Dedifferentiated amniotic fluid mesenchymal stem cell (primary cell): ENCODE results near the gene SDF2.
"Not testable (repeated sequence)": the region's sequence is repeated elsewhere in the genome, so short reads cannot be mapped to it uniquely, and the experiment has no call there.

Experiments used
- DNase-seq: peaks from one replicate; pipeline ENCODE4 v3.0.0-alpha.2; 2016; ENCODE audit errors: extremely low spot score

SDF2 gene

DNA sequence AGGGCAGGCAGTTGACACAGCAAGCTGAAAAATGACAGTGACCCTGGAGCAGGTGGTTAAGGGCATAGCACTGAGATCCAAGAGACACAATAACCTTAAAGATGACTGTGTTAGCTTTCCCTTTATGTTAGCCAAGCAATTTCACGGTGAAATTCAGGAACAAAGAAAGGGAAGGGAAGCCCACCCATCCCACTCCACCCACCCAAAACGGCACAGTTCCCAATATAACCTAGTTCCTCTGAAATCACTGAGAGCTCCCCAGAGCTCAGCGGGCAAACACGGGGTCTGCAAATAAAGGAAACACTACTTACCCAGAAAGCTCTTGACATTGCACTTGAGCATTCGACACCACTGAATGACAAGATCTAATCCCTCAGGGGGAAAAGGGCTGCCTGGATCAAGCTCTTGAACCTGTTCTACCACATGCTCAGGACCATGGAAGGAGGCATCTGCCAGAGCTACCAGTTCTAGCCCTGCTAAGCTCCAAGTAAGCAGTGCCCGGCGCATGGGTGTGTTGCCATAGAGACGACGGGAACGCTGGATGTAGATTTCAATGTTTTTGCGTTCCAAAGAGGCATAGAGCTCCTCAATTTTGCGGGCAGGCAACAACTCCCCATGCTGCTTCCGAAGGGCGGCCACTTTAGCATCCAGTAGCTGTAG lies 27.4 kb downstream of the SDF2 start:
- no peak for DNase-seq

DNA sequence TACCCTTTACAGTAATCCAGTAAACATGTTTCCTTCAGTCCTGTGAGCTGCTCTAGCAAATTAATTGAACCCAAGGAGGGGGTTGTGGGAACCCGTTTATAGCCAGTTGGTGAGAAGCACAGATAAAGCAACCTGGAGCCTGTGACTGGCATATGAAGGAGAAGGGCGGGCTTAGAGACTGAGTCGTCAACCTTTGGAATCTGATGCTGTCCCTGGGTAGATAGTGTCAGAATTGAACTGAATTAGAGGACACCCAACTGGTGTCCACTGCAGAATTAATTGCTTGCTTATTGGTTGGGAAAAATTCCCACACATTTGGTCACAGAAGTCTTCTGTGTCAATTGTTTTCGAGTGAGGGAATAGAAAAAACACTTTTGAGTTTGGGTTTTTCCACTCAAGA lies 34.9 kb downstream of the SDF2 start:
- no peak for DNase-seq

DNA sequence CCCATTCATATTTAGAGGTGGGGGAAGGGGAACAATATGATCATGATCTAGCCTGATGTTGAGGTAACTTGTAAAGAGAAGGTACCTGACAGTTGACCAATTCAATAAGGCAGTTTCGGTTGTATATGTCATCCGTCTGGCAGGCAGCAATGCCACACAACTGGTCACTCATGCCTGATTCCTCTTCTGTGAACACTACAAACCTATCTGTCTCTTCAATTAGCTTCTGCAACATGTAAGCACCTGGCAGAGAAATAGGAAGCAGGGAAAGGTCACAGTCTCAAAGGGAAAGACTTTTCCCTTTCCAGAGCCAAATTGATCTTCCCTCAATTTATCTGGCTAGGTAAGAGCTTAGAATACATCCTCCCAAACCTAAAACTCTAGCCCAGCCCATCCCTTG lies 37.6 kb downstream of the SDF2 start:
- DNase-seq: no peak

DNA sequence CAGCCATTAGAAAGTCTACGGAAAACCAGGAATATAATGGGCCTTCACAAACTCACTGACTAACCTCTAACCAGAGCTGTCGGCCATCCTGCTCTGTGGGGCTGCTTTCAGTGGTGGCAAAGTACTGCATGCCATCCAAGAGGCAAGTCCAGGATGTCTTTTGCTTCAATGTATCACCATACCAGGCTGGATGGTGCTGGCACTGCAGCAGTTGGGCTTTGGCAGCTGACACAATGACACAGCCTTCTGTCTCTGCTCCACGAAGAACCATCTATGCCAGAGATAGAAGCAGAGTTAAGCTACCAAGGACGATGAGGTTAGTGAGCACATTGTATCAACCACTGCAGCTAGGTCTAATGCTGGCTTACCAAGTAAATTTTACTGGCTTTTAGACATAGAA lies 38.0 kb downstream of the SDF2 start:
- no peak for DNase-seq

DNA sequence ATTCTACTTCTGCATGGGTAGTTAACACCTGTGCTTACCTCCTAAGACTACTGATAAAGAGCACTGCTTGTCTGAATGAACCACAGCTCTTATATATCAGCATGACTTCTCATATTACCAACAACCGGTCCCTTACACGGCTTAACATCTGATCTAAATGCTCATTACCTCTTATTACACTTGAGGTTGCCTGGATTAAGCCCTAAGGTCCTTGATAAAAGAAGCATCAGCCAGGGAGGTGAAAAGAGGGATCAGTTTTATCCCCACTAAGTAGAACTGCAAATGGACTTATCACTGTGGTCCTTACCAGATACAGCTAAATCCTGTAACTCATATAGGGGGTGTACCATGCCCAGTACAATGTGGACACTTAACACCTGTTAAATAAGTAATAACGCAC lies 39.5 kb downstream of the SDF2 start:
- no peak for DNase-seq

DNA sequence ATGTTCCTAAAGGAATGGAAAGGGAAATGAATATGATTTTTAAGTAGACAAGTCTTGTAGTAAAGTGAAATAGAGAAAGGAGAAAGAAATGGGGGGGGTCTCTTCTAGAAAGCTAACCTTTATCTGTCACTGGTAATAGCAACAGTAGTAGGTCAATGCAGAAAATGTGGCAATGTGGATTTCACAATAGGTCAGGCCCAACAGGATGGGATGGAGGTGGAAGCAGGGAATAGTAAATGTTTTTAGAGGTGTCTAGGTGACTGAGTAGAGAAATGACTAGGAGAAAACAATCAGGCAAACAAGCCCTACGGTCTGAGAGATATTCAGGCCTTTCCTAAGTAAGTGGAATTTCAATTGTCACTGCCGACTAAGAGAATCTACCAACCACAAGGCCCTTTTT lies 41.7 kb downstream of the SDF2 start:
- no peak for DNase-seq

DNA sequence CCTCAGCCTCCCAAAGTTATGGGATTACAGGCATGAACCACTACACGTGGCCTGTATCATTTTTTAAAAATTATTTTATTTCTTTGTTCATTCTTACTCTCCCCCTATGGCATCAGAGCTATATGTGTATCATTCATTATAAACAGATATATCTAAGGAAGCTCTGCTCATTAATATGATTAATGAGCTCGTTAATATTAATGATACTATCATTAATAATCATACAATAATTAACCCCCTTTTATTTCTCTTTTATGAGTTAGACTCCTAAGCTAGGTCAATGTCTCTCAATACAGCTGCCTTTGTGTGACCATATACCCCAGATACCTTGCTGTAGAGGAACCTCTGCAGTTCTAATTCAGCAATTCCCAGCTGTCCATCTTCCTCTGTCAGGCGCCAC lies 43.2 kb downstream of the SDF2 start:
- DNase-seq: no peak

DNA sequence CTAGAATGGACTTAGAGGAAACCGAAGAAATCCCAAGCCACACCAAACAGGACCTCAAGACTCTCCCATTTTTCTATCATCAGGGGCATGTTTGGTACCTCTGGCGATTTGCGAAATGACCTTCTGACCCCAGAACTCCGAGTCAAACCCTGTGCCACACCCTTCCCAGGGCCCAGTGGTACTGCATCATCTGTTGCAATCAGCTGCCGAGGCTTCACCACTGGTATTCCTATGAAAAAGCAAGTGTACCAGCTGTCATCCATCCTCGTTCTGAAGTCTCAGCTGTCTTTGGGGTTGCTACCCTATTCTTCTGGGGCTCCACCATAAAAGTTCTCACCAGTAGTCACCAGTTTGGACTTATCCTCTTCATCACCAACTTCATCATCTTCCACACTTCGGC lies 45.4 kb downstream of the SDF2 start:
- DNase-seq: no peak

DNA sequence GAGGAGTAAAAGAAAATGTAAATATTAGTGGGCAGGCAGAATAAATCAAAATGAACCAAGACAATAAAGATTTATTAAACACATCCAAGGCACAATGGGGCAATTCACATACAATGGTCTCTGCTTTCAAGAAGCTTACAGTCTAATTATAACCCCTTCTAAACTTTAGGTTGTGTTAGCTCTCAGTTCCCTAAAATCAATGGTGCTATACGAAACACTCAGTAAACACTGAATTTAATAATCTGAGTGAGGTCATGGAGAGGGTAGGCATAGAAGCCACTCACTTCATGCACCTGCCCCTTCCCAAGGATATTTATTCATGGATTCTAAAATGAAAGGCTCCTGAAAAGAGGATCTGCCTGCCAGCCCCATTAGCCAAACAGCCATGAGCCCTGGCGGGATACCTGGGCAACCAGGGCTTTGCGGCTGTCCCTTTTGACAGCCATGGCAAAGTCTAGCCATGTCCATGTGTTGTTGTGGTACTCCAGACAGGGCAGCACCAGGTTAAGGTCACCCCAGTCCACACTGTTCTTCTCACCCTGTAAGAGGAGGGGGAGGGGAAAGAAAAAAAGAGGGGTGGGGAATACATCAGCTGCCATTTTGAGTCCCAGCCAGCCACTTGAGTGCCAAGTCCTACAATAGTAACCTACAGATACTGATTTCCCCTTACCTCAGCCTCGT lies 46.3 kb downstream of the SDF2 start:
- no peak for DNase-seq

DNA sequence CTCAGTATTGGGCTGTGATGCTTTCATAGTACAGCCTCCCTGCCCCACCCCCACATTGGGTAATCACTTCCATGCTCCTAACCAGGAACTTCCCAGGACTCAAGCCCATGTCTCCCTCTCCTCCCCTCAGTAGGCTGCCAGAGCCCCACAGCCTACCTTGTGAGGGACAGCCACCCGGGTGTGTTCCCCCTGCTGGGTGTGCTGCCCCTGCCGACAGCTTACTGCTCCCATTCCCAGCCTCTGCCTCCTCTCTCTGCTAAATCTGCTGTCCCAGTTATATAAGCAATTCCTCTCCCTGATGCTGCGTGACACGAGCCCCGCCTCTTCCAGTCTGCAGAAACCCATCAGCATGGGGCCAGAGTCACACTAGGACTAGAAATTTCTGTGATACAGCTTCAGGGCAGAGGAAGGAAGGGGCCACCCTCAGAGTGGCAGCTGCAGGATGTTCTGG lies 47.8 kb downstream of the SDF2 start, which contains the start of gene RSKR:
RSKR (minus strand) TSS at position 255 of the 451 bp plus-strand sequence; CDS start at position 231, 24 bp downstream.
- DNase-seq: no peak

DNA sequence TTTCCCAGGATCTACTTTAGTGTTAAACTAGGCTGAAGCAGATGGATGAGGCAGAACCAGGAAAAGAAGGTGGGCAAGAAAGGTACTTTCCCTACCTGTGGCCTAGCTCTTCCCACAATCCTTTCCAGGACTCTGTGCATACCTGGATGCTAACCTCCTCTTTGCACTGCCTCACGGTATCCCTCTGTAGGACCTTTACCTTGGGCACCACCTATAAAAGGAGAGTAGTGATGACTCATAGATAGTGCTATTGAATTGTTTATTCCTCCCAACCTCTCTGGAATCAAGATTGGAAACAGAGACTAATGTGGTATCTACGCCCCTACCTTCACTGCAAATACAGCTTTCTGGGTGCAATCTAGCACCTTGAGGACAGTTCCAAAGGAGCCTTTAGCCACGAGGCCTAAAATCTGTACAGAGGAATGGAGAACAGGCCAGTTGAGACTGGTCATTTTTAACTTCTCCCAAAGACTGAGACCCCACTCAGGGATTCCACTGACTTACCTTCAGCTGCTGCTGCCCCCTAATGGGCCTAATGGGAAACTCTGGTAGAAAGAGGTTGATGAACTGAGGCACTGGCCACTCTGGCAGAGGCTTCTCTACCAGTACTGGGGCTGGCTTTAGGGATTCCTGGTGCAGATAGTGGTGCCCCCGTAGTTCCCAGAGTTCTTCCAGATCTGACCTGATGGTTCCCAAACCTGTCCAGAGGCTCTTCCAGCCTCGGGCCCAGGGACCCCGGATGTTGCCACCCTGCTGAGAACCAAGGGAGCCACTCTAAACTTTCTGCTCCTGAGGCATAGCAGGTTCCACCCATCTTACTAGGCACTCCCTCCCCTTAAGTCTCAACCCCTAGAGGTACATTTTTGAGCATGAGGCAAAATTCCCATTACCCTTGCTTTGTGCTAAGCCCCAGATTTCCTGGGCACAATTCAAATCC lies 48.5 kb downstream of the SDF2 start:
- DNase-seq: no peak

DNA sequence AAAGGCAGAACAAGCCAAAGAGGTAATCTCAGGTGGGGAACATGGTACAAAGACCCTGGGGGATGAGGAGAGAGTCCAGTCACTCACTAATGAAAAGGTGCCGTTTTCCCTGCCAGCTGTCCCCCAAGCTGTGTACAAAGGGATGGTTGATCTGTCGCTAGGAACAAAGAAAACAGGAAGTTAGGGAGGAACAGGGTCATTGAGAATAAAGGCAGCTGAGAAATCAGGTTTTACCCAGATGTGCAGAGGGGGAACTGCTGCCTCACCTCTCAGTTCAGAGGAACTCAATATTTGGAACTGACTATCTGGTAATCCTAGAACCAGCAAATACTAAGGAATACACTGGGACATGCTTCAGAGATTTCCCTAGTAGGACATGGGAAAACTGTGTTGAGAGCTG lies 49.2 kb downstream of the SDF2 start:
- DNase-seq: no peak

DNA sequence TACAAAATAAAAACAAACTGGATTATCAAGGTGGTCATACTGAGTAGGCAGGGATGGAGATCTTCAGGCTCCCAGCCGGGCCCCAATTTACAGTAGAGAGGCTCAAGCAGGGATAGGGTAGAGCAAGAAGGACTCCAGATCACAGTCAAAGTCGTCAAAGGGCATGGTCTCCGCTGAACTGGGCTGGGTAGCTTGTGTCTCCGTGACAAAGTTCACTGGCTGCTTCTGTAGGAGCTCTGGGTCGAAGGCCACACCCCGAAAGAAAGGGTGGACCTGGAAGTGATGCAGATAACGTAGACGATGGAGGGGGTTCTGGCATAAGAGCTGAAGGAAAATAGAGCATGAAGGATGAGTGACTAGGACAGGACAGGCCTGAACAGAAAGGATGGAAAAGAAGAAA lies 51.3 kb downstream of the SDF2 start:
- DNase-seq: no peak

DNA sequence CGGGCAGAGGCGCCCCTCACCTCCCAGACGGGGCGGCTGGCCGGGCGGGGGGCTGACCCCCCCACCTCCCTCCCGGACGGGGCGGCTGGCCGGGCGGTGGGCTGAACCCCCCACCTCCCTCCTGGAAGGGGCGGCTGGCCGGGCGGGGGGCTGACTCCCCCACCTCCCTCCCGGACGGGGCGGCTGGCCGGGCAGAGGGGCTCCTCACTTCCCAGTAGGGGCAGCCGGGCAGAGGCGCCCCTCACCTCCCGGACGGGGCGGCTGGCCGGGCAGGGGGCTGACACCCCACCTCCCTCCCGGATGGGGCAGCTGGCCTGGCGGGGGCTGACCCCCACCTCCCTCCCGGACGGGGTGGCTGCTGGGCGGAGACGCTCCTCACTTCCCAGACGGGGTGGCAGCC lies 57.7 kb downstream of the SDF2 start:
- not testable (repeated sequence) for DNase-seq

DNA sequence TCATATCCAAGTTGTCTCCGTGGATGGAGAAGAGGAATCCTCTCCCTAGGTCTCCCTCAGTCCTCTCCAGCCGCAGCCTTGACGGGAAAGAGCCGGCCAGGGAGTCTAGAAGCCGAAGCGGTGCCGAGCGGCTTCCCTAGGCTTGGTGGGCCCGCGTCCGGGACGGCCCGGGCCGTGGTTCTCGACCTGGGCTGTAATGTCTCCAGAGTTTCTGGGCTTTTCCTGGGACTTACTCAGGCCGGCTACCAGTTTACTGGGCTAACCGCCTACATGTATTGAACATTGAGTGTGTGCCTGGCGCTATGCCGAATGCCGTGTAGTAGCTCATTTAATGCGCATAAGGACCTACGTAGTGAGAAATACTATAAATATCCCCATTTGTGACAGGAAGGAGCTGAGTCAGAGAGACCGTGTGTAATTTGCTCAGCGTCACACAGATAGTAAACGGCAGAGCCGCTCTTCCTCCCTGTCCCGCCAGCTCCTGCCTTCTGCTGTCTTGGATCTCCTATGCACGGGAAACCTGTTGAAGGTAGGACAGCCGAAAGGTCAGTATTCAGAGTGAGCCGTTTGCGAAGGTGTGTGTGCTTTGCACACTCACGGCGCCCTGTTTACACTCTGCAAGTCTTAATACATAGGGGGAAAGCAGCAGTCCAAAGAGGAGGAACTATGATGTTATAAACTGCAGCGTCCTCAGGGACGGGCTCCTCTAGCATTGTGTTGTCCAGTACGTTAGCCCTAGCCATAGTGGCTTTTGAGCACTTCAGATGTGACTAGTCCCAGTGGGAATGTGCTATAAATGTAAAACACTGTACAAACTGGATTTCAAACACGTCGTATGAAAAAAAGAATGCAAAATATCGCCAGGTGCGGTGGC lies 62.2 kb downstream of the SDF2 start:
- peak; percentile 74 for DNase-seq

DNA sequence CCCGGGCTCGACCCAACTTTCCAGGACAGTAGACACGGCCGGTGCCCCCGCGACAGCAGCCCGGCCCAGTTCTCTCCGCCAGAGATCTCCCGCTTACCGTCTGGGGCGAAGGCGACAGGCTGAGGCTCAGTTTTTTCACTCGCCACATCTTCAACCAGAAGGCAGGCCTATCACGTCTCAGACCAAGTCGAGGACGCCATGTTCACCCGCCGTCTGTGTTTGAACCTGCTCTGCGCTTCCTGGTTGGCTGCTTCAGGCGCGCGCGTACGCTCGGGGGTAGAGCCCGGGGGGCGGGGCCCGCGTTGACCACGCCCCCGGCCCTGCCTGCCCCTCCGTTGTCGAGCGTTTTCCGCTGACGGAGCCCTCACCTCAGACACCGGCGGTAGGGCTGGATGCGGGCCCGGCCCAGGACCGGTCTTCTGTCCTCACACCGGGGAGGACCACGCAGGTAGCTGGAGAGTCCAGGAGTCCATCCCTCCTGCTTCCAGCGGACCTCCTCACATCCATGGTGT lies 62.9 kb downstream of the SDF2 start, which contains the start of gene SPAG5:
SPAG5 (minus strand) TSS at position 227 of the 512 bp plus-strand sequence; CDS start at position 148, 79 bp downstream.
- peak; percentile 86 for DNase-seq

DNA sequence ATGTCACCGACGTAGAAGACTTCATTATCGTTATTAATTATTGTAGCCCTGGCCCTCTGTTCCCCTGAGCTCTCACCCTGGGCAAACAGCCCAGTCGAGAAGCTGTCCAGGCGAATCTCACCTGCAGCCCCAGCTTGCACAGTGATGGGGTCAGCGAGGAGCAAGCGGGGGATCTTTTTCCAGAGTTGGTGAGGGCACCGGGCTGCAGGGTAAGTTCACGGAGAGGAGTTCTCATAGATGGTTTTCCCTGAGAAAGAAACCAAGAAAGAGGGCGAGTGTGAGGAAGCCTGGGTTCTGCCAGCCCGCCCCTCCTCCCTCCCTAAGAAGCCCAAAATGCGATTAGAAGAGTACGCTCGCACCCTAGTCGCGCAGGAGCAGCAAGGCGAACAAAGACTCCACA lies 63.3 kb downstream of the SDF2 start:
- no peak for DNase-seq
